Peyer's patch (tissue), 4 donors: ENCODE results near the gene DAPK1.

Experiments used
- CTCF ChIP-seq, 6 experiments: fragments of 450-650 bp in 4 of 6; fragments of 200-600 bp in 2 of 6; sonication (generic) in 1 of 6; IDR thresholded peaks; one replicate each; pipeline ENCODE4 v1.5.1; 2017 to 2019; ENCODE audit warnings: antibody characterized with exemption in 6 of 6, mild to moderate bottlenecking in 3 of 6, moderate library complexity in 1 of 6
- POLR2A ChIP-seq, 2 donors: fragments of 450-650 bp; IDR thresholded peaks; one replicate each; pipeline ENCODE4 v1.5.1; 2017; ENCODE audit warnings: antibody characterized with exemption in 2 of 2, mild to moderate bottlenecking in 2 of 2, moderate library complexity in 2 of 2

- no peak for TF ChIP-seq CTCF (IDR thresholded peaks at IDR 0.05)
- no peak for TF ChIP-seq POLR2A (IDR thresholded peaks at IDR 0.05)
Measured at GRCh38 chr9:87562062-87562461, 64.4 kb downstream of the DAPK1 start.
